Adrenal gland (tissue), 5 donors: ENCODE data around the gene MGMT.

Source experiments
- CTCF ChIP-seq, 6 experiments: fragments of 450-650 bp in 4 of 6; fragments of 200-600 bp in 2 of 6; sonication (generic) in 1 of 6; IDR thresholded peaks; 1 replicate in 5 of 6; 2 replicates in 1 of 6; pipeline versions ENCODE4 v1.5.1 to v1.8.0; 2016 to 2021; ENCODE audit warnings: antibody characterized with exemption in 6 of 6, mild to moderate bottlenecking in 2 of 6, moderate library complexity in 1 of 6
- POLR2A ChIP-seq, 2 donors: fragments of 450-650 bp; IDR thresholded peaks; one replicate each; pipeline ENCODE4 v1.6.1; 2017; ENCODE audit warnings: antibody characterized with exemption in 2 of 2, mild to moderate bottlenecking in 2 of 2, moderate library complexity in 1 of 2
- donor health status: DM: no; HTN: no; CAD: no.

- TF ChIP-seq CTCF (IDR thresholded peaks at IDR 0.05) (no peak), POLR2A (IDR thresholded peaks at IDR 0.05) (no peak)
These were observed 48.4 kb upstream of the MGMT start for GRCh38 chr10:129418496-129419225.
